HL-60 (cell line): ENCODE data around the gene SYT11.

Source experiments
- CTCF ChIP-seq: IDR thresholded peaks from one replicate; pipeline ENCODE4 v1.5.1; 2011; ENCODE audit warnings: low read length, control low read depth, inconsistent platforms; ENCODE audit not compliant: insufficient read depth
- GABPA ChIP-seq: IDR thresholded peaks from 2 replicates; pipeline ENCODE4 v1.6.1; 2012; ENCODE audit warnings: low read depth
- POLR2AphosphoS5 ChIP-seq: IDR thresholded peaks from 2 replicates; pipeline ENCODE4 v1.6.1; 2012; ENCODE audit warnings: low read depth
- TF ChIP-seq, protein P1 (sequence below): IDR thresholded peaks from 2 replicates; pipeline ENCODE4 v1.6.1; 2012; ENCODE audit warnings: low read depth; ENCODE audit not compliant: insufficient replicate concordance

DNA sequence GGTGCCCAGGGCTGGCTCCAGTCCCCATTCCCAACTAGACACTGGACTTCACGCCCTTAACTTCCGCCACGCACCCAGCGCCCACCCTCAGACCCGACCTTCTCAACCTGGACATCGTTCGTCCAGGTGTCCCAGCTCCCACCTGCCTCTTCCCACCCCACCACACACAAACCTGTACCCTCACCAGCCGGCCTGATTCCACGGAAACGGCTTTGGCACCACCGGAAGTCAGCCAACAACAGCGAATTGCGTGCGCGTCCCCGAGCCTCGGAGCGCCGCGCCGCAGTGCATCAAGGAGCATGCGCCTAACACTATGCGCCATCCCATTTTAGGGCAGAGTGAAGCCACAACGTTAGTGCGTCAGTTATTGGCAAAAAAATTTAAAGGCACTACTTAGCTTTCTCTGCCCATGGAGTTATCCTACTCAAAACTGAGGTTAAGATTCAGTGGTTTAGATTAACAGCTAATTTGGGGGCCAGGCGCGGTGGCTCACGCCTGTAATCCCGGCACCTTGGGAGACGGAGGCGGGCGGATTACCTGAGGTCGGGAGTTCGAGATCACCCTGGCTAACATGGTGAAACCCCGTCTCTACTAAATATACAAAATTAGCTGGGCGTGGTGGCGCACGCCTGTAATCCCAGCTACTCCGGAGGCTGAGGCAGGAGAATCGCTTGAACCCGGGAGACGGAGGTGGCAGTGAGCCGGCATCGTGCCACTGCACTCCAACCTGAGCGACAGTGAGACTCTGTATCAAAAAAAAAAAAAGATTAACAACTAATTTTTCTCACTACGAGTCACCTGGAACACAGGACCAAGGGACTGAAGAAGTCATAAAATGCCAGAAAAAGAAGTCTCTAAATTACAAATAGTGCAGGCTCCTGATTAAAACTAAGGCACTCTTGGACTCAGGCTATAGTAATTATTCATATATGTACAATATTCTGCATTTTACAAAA is 2.1 kb upstream of the SYT11 start, which contains the start of gene GON4L:
- TF ChIP-seq CTCF (no peak), POLR2AphosphoS5 (peak; percentile 84), GABPA (peak; percentile 67)
- TF ChIP-seq, protein P1, sequence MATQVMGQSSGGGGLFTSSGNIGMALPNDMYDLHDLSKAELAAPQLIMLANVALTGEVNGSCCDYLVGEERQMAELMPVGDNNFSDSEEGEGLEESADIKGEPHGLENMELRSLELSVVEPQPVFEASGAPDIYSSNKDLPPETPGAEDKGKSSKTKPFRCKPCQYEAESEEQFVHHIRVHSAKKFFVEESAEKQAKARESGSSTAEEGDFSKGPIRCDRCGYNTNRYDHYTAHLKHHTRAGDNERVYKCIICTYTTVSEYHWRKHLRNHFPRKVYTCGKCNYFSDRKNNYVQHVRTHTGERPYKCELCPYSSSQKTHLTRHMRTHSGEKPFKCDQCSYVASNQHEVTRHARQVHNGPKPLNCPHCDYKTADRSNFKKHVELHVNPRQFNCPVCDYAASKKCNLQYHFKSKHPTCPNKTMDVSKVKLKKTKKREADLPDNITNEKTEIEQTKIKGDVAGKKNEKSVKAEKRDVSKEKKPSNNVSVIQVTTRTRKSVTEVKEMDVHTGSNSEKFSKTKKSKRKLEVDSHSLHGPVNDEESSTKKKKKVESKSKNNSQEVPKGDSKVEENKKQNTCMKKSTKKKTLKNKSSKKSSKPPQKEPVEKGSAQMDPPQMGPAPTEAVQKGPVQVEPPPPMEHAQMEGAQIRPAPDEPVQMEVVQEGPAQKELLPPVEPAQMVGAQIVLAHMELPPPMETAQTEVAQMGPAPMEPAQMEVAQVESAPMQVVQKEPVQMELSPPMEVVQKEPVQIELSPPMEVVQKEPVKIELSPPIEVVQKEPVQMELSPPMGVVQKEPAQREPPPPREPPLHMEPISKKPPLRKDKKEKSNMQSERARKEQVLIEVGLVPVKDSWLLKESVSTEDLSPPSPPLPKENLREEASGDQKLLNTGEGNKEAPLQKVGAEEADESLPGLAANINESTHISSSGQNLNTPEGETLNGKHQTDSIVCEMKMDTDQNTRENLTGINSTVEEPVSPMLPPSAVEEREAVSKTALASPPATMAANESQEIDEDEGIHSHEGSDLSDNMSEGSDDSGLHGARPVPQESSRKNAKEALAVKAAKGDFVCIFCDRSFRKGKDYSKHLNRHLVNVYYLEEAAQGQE, result peak; percentile 17
